HG03280 (cell line): ENCODE results near the gene FCN1.
A peak's percentile ranks its signal among the peaks of the same experiment; 100 is the strongest.

Experiments
- ATAC-seq: cut with Tn5 transposase; IDR thresholded peaks from one replicate; pipeline ENCODE4 v1.9.1; 2021; ENCODE audit warnings: mild to moderate bottlenecking, moderate library complexity; ENCODE audit not compliant: unreplicated experiment

The FCN1 gene

GRCh38 chr9:134937566-134938345, 20.0 kb upstream of the FCN1 start:
- ATAC-seq: no peak

- no peak for ATAC-seq
These were observed 19.4 kb upstream of the FCN1 start for GRCh38 chr9:134937164-134937555.

GRCh38 chr9:134936346-134937163, 18.8 kb upstream of the FCN1 start:
- ATAC-seq: no peak

GRCh38 chr9:134935701-134936345, 18.1 kb upstream of the FCN1 start:
- ATAC-seq: no peak

DNA sequence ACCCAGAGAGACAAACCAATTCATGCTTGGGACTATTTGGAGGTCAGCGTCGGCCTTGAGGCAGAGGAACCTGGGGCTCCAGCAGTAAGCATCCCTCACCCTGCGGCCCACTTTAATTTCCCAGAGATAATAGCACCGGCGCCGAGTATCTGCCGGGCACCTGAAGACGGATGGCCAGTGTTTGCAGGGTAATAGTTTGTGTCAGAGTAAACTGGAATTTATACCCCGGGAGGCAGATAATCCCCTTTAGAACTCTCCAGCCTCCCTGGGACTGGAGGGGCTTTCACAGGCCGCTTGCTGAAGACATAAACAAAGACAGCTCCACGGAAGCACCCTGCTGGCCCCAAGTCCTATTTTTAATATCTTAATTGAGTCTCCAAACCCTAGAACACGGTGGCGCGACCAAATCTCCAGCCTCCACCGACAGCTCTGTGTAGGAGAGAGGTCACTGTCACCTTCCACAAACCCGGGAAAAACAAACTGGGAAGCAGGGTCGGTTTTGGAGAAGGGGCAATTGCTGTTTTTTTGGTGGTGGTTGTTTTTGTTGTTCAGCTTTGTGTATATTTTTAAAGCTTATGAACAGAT, 17.4 kb upstream of the FCN1 start:
- no peak for ATAC-seq

DNA sequence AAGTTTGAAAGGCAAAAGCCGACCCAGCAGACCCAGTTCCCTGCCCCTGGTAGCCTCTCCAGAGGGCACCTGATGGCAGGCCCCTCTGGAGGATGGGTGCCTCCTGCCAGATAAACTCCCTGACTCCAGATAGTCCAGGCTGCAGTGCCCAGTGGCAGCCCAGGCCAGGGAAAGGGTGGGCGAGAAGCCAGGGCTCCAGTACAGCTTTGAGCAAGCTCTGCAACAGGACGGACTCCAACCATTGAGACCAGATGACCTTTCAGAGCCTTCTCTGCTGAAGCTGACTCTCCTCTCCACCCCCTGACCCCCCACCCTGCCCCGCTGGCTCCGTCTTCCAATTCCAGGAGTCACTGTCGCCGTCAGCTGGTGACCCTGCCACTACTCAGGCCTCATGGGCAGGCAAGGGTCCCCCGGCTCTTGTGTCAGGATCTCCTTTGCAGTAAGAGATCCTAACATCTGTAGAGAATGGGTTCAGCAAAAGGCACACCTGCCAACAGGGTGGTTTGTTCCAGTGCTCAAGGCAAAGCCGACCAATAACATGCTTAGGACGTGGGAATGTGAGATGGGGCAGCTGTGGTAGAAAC, 15.5 kb upstream of the FCN1 start:
- no peak for ATAC-seq

DNA sequence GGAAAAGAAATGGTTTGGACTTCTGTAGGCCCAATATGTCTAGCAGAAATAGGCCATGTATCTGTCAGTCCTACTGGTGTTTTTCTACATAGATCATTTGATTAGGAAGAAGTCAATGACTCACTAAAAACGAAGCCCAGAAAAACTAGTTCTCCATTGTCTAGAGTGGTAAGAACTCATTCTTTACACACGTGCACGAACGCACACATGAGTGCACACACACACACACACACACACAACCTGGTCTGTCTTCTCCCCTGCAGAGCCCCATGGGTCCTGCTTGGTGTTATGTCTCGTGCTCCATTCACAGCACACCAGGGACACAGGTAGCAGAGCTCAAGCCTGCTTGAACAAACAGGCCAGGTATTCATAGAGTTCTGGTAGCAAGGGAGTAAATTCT, 14.9 kb upstream of the FCN1 start:
- no peak for ATAC-seq

DNA sequence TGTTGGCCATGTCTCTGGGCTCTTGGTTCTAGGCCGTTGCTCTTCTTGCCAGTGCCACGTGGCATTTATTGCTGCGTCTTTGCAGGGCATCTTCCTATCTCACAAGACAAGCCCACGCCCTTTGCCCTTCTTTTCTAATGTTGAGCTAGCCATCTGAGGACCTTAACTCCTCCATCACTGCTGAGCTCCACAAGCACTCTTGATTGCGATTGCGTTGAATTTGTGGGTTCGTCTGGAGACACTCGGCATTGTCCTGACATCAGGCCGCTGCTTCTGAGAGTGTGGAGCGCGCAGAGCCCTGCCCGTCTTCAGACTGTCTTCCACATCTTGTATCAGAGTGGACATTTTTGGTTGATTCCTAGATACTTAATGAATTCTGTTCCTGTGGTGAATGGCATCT, 14.5 kb upstream of the FCN1 start:
- ATAC-seq: no peak

DNA sequence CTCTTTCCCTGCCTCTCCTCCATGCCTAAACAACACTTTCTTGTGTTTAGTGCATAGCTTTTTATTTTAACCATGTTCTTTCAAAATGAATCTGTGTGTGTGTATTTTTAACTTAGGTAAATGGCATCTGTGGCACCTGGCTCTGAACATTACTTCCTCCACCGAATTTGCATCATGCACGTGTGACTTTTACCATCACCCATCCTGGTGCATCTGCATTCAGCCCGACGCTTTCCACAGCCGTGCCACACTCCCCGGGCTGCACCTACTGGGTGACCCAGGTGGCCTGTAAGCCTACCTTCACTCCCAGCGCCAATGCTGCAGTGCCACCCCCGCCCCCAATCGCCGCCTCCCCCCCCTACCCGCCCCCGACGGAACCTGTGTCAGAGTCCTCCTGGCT, 12.7 kb upstream of the FCN1 start:
- ATAC-seq: peak; percentile 70

DNA sequence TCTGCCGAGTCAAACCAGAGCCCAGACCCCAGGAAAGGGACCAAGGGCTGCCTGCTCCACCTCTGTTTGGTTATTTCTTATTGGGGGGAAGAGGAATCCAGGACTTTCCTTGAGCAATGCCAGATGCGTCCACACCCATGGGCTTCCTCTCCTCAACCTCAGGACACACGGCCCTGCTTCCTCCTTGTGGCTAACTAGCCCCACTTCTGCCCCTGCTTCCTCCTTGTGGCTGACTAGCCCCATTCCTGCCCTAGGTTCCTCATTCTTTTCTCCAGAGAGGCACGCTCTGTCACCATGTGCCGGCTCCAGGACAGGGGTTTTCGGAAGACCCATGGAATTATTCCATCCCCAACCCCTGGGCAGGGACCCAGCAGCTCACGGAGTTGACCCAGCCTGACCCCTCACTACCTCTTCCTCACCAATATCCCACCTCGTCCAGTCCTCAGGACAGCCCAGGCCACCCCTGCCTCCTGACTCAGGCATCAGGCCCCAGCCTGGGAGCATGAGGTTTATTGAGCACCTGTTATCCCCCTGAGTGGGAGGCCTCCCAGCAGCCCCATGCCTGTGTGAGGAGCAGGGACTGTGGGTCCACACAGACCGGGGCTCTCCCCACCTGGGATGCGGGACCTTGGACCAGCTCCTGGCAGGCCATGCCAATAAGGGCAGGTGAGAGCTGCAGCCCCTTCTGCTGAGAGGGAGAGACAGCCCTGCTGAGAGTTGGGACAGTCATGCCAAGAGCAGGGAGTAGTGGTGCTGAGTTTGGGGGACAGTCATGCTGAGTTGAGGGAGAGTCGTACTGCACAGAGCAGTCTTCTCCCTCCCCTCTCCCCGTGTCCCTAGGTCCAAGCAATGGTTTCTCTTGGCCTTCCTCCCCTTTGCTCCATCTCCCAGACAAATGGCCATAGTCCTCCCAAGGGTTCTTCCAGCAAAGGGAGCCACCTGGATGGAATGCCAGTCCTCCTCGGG, 11.8 kb upstream of the FCN1 start:
- no peak for ATAC-seq

- no peak for ATAC-seq
These were observed 10.9 kb upstream of the FCN1 start for GRCh38 chr9:134928436-134929192.

DNA sequence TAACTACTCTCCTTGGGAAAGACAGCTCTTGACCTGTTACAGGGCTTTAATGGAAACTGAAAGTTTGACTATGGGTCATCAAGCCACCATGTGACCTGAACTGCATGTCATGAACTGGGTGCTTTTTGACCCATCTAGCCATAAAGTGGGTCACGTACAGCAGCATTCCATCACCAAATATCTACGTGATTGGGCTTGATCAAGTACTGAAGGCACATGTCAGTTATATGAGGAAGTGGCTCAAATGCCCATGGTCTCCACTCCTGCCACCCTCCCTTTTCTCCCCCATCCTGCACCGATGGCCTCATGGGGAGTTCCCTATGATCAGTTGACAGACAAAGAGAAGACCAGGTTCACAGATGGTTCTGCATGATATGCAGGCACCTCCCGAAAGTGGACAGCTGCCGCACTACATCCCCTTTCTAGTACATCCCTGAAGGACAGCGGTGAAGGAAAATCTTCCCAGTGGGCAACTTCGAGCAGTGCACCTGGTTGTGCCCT, 7.3 kb upstream of the FCN1 start:
- ATAC-seq: no peak

- no peak for ATAC-seq
These were observed 5.8 kb upstream of the FCN1 start for GRCh38 chr9:134923466-134923865.

- ATAC-seq: no peak
These were observed 5.2 kb upstream of the FCN1 start for GRCh38 chr9:134922932-134923240.

DNA sequence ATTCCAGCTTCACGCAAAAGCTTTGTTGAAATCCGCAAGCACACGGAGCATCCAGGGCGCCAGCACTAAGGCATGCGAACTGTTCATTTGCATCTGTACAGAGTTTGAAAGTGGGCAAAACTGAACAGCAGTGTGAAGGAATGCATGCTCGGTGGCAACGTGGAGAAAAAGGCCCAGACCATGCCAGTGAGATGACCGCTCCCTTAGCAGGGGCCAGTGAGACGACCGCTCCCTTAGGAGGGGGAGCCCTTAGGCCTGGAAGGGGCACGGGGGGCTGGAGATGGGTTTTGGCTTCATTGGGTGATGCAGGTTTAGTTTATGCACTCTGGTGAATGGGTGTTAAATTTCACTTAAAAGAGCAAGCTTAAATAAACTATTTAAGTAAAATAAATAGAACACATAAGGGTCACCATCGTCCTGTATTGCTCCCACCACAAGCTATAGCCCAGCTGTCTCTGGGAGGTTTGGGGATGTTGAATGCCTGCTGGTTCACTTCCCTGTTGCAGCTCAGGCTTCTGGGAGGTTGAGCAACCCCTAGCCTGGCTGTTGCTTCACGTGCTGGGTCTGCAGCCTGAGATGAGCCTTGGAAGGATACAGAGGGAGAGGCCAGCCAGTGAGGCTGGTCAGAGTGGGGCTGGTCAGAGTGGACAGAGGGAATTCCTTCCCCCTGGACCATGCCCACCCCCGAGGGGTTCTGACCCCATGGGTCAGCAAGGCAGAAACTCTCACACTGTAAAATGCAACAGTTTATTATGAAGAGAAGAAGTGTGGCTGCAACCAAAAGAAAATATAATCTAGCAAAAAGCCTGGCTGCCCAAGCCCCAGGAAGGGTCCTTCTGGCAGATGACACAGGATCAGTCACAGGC, 4.6 kb upstream of the FCN1 start:
- ATAC-seq: no peak

- no peak for ATAC-seq
These were observed 1.6 kb upstream of the FCN1 start for GRCh38 chr9:134919303-134919702.

DNA sequence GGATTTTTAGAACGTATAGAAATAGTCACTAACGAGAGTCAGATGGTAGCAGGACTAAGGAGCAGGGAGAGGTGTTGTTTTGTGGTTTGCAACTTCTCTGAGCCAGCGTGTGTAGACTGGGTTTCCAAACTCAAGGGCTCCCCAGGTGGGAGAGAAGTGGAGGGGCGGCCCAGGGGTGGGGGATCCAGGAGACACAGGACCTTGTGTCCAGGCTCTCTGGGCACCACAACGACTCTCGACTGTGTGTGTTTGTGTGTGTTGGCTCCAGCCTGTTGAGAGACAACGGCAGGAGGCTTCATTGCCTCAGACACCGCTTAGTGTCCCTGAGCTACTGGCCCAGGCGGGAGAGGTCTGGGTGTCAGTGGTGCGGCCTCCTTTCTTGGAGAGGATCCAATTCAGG, 934 bp upstream of the FCN1 start:
- ATAC-seq: no peak

DNA sequence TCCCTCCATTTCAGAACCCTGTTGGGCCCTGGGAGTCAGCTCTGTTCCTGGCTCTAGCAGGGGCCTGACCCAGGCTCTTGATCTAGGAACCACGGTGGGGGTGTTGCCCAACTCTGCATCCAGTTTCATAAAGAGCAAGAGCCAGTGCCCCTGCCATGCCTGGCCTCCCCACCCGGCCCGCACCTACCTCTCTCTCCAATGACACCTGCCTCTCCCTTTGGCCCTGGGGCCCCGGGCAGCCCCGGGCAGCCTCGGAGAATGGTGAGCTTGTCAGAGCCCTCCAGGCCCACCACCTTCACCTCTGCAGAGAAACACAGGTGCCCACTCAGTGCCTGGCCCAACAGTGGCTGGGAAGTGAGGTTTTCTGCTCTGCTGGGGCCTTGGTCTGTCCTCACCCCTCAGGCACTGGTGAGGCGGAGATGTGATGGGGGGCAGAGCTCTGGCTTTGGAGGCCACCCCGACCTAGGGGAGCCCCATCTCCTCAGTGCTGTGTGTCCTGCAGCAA, 1.5 kb downstream of the FCN1 start:
- ATAC-seq: no peak
